HEK293 (cell line): ENCODE data around the gene GZMB.
"Not testable (repeated sequence)": the region's sequence is repeated elsewhere in the genome, so short reads cannot be mapped to it uniquely, and the experiment has no call there.

Source experiments
- CTCF ChIA-PET: fragments of 350-600 bp; formaldehyde crosslinking; extraction: SDS; loops from one replicate; lab custom pipeline; 2021; ENCODE audit warnings: antibody characterized with exemption; lab: Yijun Ruan, JAX
- POLR2A ChIA-PET: fragments of 300-600 bp; formaldehyde crosslinking; extraction: SDS; loops from one replicate; lab custom pipeline; 2020; ENCODE audit warnings: antibody characterized with exemption, inconsistent platforms; lab: Yijun Ruan, JAX
- H3K27ac ChIP-seq: fragments of 200-500 bp; sonication (Bioruptor generic); 2 replicates; pipeline ENCODE4 v1.5.1; 2014; ENCODE audit warnings: low read depth, low read length, control low read depth, inconsistent platforms; ENCODE audit errors: extremely low read depth
- H3K36me3 ChIP-seq, 2 experiments: fragments of 200-500 bp in 1 of 2; sonication (Bioruptor generic) in 1 of 2; 1 replicate in 1 of 2; 2 replicates in 1 of 2; pipeline ENCODE4 v1.5.1; 2014 to 2017; ENCODE audit warnings: inconsistent platforms in 2 of 2, low read length in 2 of 2; ENCODE audit not compliant: control insufficient read depth in 2 of 2, insufficient read depth in 1 of 2
- H3K4me1 ChIP-seq: fragments of 200-500 bp; sonication (Bioruptor generic); 2 replicates; pipeline ENCODE4 v1.5.1; 2014; ENCODE audit warnings: mild to moderate bottlenecking, low read length, inconsistent platforms; ENCODE audit not compliant: control insufficient read depth, insufficient read depth
- H3K4me3 ChIP-seq: 2 replicates; pipeline ENCODE4 v1.5.1; 2011; ENCODE audit warnings: low read depth, mild to moderate bottlenecking, control low read depth, low read length, moderate library complexity
- H3K9me3 ChIP-seq: fragments of 200-500 bp; sonication (Bioruptor generic); 2 replicates; pipeline ENCODE4 v1.5.1; 2014; ENCODE audit warnings: low read depth, low read length, inconsistent platforms; ENCODE audit not compliant: control insufficient read depth, insufficient read depth
- SCRT2 ChIP-seq: fragments of 450-650 bp; formaldehyde crosslinking; IDR thresholded peaks from 2 replicates; pipeline ENCODE4 v1.5.1; 2016; ENCODE audit warnings: missing biosample characterization, missing genetic modification characterization
- ZFHX2 ChIP-seq: fragments of 450-650 bp; formaldehyde crosslinking; conservative IDR thresholded peaks from 2 replicates; pipeline ENCODE4 v1.5.1; 2016; ENCODE audit warnings: missing biosample characterization, missing genetic modification characterization
- ZNF148 ChIP-seq: fragments of 450-650 bp; formaldehyde crosslinking; IDR thresholded peaks from 2 replicates; pipeline ENCODE4 v1.5.0; 2017; ENCODE audit warnings: missing biosample characterization, missing genetic modification characterization, borderline replicate concordance
- ZNF221 ChIP-seq: fragments of 450-650 bp; formaldehyde crosslinking; IDR thresholded peaks from 2 replicates; pipeline ENCODE4 v1.5.1; 2017; ENCODE audit warnings: missing biosample characterization, missing genetic modification characterization, borderline replicate concordance
- ZNF335 ChIP-seq: fragments of 450-650 bp; formaldehyde crosslinking; conservative IDR thresholded peaks from 2 replicates; pipeline ENCODE4 v1.5.1; 2016; ENCODE audit warnings: missing biosample characterization, missing genetic modification characterization
- ZNF76 ChIP-seq: fragments of 450-650 bp; formaldehyde crosslinking; IDR thresholded peaks from 2 replicates; pipeline ENCODE4; 2016; ENCODE audit warnings: low read depth, missing biosample characterization, missing genetic modification characterization, borderline replicate concordance
- ZXDB ChIP-seq: fragments of 450-650 bp; formaldehyde crosslinking; IDR thresholded peaks from 2 replicates; pipeline ENCODE4 v1.5.1; 2016; ENCODE audit warnings: missing biosample characterization, missing genetic modification characterization
- TF ChIP-seq, protein P1 (sequence below): fragments of 450-650 bp; formaldehyde crosslinking; IDR thresholded peaks from 2 replicates; pipeline ENCODE4 v1.5.1; 2016; ENCODE audit warnings: missing biosample characterization, missing genetic modification characterization
- TF ChIP-seq, protein P2 (sequence below): fragments of 450-650 bp; formaldehyde crosslinking; IDR thresholded peaks from 2 replicates; pipeline ENCODE4 v1.5.1; 2016; ENCODE audit warnings: missing biosample characterization, missing genetic modification characterization
- TF ChIP-seq, protein P3 (sequence below): fragments of 450-650 bp; formaldehyde crosslinking; IDR thresholded peaks from 2 replicates; pipeline ENCODE4 v1.5.1; 2017; ENCODE audit warnings: missing biosample characterization, missing genetic modification characterization

The GZMB gene

DNA sequence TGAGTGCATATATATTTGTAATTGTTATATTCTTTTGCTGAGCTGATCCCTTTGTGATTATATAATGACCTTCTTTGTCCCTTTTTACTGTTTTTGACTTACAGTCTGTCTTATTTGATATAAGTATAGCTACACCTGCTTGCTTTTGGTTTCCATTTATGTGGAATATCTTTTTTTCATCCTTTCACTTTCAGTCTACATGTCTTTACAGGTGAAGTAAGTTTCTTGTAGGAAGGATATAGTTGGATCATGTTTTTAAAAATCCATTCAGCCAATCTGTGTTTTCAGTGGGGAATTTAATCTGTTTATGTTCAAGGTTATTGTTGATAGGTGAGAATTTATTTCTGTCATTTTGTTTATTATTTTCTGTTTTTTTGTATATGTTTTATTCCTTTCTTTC is 36.6 kb downstream of the GZMB start (continued):
- TF ChIP-seq ZNF221 (tag by site-specific recombination) = no peak

- no peaks in the 10 kb centered on the region for H3K9me3 ChIP-seq
- TF ChIP-seq, protein P1, sequence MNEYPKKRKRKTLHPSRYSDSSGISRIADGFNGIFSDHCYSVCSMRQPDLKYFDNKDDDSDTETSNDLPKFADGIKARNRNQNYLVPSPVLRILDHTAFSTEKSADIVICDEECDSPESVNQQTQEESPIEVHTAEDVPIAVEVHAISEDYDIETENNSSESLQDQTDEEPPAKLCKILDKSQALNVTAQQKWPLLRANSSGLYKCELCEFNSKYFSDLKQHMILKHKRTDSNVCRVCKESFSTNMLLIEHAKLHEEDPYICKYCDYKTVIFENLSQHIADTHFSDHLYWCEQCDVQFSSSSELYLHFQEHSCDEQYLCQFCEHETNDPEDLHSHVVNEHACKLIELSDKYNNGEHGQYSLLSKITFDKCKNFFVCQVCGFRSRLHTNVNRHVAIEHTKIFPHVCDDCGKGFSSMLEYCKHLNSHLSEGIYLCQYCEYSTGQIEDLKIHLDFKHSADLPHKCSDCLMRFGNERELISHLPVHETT (tag by site-specific recombination) = no peak
- TF ChIP-seq ZXDB (no peak), ZNF335 (tag by site-specific recombination) (no peak), ZNF76 (tag by site-specific recombination) (no peak), ZFHX2 (tag by site-specific recombination) (no peak), ZNF148 (no peak)
- TF ChIP-seq, protein P2, sequence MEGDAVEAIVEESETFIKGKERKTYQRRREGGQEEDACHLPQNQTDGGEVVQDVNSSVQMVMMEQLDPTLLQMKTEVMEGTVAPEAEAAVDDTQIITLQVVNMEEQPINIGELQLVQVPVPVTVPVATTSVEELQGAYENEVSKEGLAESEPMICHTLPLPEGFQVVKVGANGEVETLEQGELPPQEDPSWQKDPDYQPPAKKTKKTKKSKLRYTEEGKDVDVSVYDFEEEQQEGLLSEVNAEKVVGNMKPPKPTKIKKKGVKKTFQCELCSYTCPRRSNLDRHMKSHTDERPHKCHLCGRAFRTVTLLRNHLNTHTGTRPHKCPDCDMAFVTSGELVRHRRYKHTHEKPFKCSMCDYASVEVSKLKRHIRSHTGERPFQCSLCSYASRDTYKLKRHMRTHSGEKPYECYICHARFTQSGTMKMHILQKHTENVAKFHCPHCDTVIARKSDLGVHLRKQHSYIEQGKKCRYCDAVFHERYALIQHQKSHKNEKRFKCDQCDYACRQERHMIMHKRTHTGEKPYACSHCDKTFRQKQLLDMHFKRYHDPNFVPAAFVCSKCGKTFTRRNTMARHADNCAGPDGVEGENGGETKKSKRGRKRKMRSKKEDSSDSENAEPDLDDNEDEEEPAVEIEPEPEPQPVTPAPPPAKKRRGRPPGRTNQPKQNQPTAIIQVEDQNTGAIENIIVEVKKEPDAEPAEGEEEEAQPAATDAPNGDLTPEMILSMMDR (tag by site-specific recombination) = no peak
- TF ChIP-seq, protein P3, sequence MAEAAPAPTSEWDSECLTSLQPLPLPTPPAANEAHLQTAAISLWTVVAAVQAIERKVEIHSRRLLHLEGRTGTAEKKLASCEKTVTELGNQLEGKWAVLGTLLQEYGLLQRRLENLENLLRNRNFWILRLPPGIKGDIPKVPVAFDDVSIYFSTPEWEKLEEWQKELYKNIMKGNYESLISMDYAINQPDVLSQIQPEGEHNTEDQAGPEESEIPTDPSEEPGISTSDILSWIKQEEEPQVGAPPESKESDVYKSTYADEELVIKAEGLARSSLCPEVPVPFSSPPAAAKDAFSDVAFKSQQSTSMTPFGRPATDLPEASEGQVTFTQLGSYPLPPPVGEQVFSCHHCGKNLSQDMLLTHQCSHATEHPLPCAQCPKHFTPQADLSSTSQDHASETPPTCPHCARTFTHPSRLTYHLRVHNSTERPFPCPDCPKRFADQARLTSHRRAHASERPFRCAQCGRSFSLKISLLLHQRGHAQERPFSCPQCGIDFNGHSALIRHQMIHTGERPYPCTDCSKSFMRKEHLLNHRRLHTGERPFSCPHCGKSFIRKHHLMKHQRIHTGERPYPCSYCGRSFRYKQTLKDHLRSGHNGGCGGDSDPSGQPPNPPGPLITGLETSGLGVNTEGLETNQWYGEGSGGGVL (tag by site-specific recombination) = 0 out of 2 replicates have a peak, but pooled peaks have one; percentile 28
- TF ChIP-seq, all 188 proteins: peak for 1
- ChIA-PET CTCF (no interaction called here), POLR2A (no interaction called here)
- Histone ChIP-seq H3K36me3 (no peaks in the 10 kb centered on the region), H3K4me3 (no peak overlapping the region), H3K27ac (no peak overlapping the region), H3K4me1 (no peaks in the 10 kb centered on the region)
Observed at GRCh38 chr14:24595073-24595808, 38.7 kb downstream of the GZMB start.

GRCh38 chr14:24591004-24591403 is 43.0 kb downstream of the GZMB start:
- POLR2A ChIA-PET, H3K9me3 ChIP-seq, H3K27ac ChIP-seq, H3K36me3 ChIP-seq, H3K4me3 ChIP-seq, H3K4me1 ChIP-seq, CTCF ChIA-PET: not testable (repeated sequence)

DNA sequence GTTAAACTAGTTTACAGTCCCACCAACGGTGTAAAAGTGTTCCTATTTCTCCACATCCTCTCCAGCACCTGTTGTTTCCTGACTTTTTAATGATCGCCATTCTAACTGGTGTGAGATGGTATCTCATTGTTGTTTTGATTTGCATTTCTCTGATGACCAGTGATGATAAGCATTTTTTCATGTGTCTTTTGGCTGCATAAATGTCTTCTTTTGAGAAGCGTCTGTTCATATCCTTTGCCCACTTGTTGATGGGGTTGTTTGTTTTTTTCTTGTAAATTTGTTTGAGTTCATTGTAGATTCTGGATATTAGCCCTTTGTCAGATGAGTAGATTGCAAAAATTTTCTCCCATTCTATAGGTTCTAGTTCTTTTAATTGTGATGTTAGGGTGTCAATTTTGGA is 49.6 kb downstream of the GZMB start:
- H3K4me3 ChIP-seq, CTCF ChIA-PET, H3K36me3 ChIP-seq, H3K9me3 ChIP-seq, H3K4me1 ChIP-seq, POLR2A ChIA-PET, H3K27ac ChIP-seq: not testable (repeated sequence)
- TF ChIP-seq SCRT2 = peak; percentile 51
